Esophagus (tissue), 2 donors: ENCODE results near the gene DAPK2. TPM values are rescaled to one million over a fixed set of nuclear protein-coding genes. Genes with fewer than 3 reads are reported as not detected.

Experiments
- H3K27ac ChIP-seq, 2 donors: one replicate each; pipeline ENCODE4 v1.5.1; 2013; ENCODE audit warnings: low read depth in 2 of 2, mild to moderate bottlenecking in 2 of 2, inconsistent platforms in 1 of 2, low read length in 1 of 2, moderate library complexity in 1 of 2
- H3K27me3 ChIP-seq, 2 donors: one replicate each; pipeline ENCODE4 v1.6.1; 2013; ENCODE audit warnings: low read length in 2 of 2, control low read depth in 1 of 2, mild to moderate bottlenecking in 1 of 2; ENCODE audit not compliant: insufficient read depth in 2 of 2, control insufficient read depth in 1 of 2
- H3K36me3 ChIP-seq, 2 donors: one replicate each; pipeline ENCODE4 v1.6.1; 2013; ENCODE audit warnings: low read length in 1 of 2; ENCODE audit not compliant: control insufficient read depth in 2 of 2, insufficient read depth in 2 of 2
- H3K4me1 ChIP-seq, 2 donors: one replicate each; pipeline ENCODE4 v1.6.1; 2013; ENCODE audit warnings: low read length in 1 of 2; ENCODE audit not compliant: control insufficient read depth in 2 of 2, insufficient read depth in 2 of 2
- H3K4me3 ChIP-seq, 2 donors: one replicate each; pipeline ENCODE4 v1.5.1; 2013; ENCODE audit warnings: low read length in 2 of 2, mild to moderate bottlenecking in 2 of 2, low read depth in 1 of 2, moderate library complexity in 1 of 2
- H3K9me3 ChIP-seq, 2 donors: one replicate each; pipeline ENCODE4 v1.6.1; 2013; ENCODE audit warnings: mild to moderate bottlenecking in 2 of 2, low read depth in 1 of 2, low read length in 1 of 2, moderate library complexity in 1 of 2; ENCODE audit not compliant: control insufficient read depth in 2 of 2, insufficient read depth in 1 of 2
- WGBS, 2 donors: extraction: QIAGEN DNeasy Blood & Tissue Kit; methylation state at CpG; one replicate each; pipeline ENCODE4 v1.1.7; 2013; 5-methylcytosine and 5-hydroxymethylcytosine counted together
- polyA plus RNA-seq, 2 donors: library from polyadenylated mRNA; stranded (reverse); fragments of 200-250 nt; gene quantifications; one replicate each; pipeline ENCODE4 v1.2.3, GENCODE V29; 2013
- donor health status: healthy with polysubstance abuse.
- donor health status: Bipolar disorder and iron deficiency.

The DAPK2 gene
- polyA plus RNA-seq, 2 donors: 1.9 to 8.9 TPM

GRCh38 chr15:63994073-63994600, 52.1 kb downstream of the DAPK2 start:
- H3K4me3 ChIP-seq: no peak overlapping the region
- H3K36me3 ChIP-seq: no peaks in the 10 kb centered on the region
- H3K27ac ChIP-seq: no peak overlapping the region
- 52 to 56% methylated on average over 4 of the region's 4 CpGs for WGBS, 2 donors
- peaks cover 0 to 8% of the 10 kb centered on the region in 2 donors for H3K4me1 ChIP-seq
- no peaks in the 10 kb centered on the region for H3K27me3 ChIP-seq
- no peaks in the 10 kb centered on the region for H3K9me3 ChIP-seq

- H3K4me3 ChIP-seq: no peak overlapping the region
- WGBS, 2 donors: 71 to 74% methylated on average over 1 of the region's 1 CpG
- H3K4me1 ChIP-seq: peaks cover 0 to 4% of the 10 kb centered on the region in 2 donors
- no peaks in the 10 kb centered on the region for H3K36me3 ChIP-seq
- no peak overlapping the region for H3K27ac ChIP-seq
- no peaks in the 10 kb centered on the region for H3K27me3 ChIP-seq
- H3K9me3 ChIP-seq: no peaks in the 10 kb centered on the region
Measured at GRCh38 chr15:63992300-63992699, 54.0 kb downstream of the DAPK2 start.

GRCh38 chr15:63991706-63992105, 54.6 kb downstream of the DAPK2 start:
- H3K4me1 ChIP-seq: peaks cover 0 to 4% of the 10 kb centered on the region in 2 donors
- H3K4me3 ChIP-seq: no peak overlapping the region
- 69 to 79% methylated on average over 3 of the region's 3 CpGs for WGBS, 2 donors
- H3K36me3 ChIP-seq: no peaks in the 10 kb centered on the region
- H3K9me3 ChIP-seq: no peaks in the 10 kb centered on the region
- H3K27ac ChIP-seq: no peak overlapping the region
- no peaks in the 10 kb centered on the region for H3K27me3 ChIP-seq

- Histone ChIP-seq H3K9me3 (no peaks in the 10 kb centered on the region), H3K27me3 (no peaks in the 10 kb centered on the region), H3K4me3 (no peak overlapping the region), H3K27ac (no peak overlapping the region), H3K36me3 (no peaks in the 10 kb centered on the region), H3K4me1 (peaks cover 0 to 4% of the 10 kb centered on the region in 2 donors)
- 81 to 84% methylated on average over 8 of the region's 8 CpGs for WGBS, 2 donors
Measured at GRCh38 chr15:63990454-63990853, 55.8 kb downstream of the DAPK2 start.

- WGBS, 2 donors: 92 to 93% methylated on average over 4 of the region's 4 CpGs
Measured at GRCh38 chr15:63987796-63988378, 58.4 kb downstream of the DAPK2 start.

GRCh38 chr15:63986751-63987341, 59.4 kb downstream of the DAPK2 start:
- H3K36me3 ChIP-seq: no peaks in the 10 kb centered on the region
- no peaks in the 10 kb centered on the region for H3K27me3 ChIP-seq
- no peak overlapping the region for H3K27ac ChIP-seq
- peaks cover 0 to 4% of the 10 kb centered on the region in 2 donors for H3K4me1 ChIP-seq
- 82 to 85% methylated on average over 3 of the region's 3 CpGs for WGBS, 2 donors
- no peak overlapping the region for H3K4me3 ChIP-seq
- H3K9me3 ChIP-seq: no peaks in the 10 kb centered on the region

More at GRCh38 chr15:63987796-63988378, 58.4 kb downstream of the DAPK2 start:
- H3K36me3 ChIP-seq: no peaks in the 10 kb centered on the region
- H3K4me3 ChIP-seq: no peak overlapping the region
- H3K27ac ChIP-seq: no peak overlapping the region
- H3K9me3 ChIP-seq: no peaks in the 10 kb centered on the region
- H3K4me1 ChIP-seq: peaks cover 0 to 4% of the 10 kb centered on the region in 2 donors
- H3K27me3 ChIP-seq: no peaks in the 10 kb centered on the region

- Histone ChIP-seq H3K9me3 (no peaks in the 10 kb centered on the region), H3K27me3 (no peaks in the 10 kb centered on the region), H3K36me3 (no peaks in the 10 kb centered on the region), H3K27ac (no peak overlapping the region), H3K4me3 (no peak overlapping the region), H3K4me1 (peaks cover 0 to 4% of the 10 kb centered on the region in 2 donors)
- WGBS, 2 donors: 86 to 91% methylated on average over 6 of the region's 6 CpGs
Measured at GRCh38 chr15:63986185-63986680, 60.1 kb downstream of the DAPK2 start.

GRCh38 chr15:63985221-63986184, 60.8 kb downstream of the DAPK2 start:
- Histone ChIP-seq H3K4me3 (no peak overlapping the region), H3K9me3 (no peaks in the 10 kb centered on the region), H3K27me3 (no peaks in the 10 kb centered on the region), H3K4me1 (peaks cover 0 to 2% of the 10 kb centered on the region in 2 donors), H3K36me3 (no peaks in the 10 kb centered on the region), H3K27ac (peak overlapping the region in 1 of 2 donors; percentile 25)
- WGBS, 2 donors: 77 to 83% methylated on average over 17 of the region's 17 CpGs

GRCh38 chr15:63984331-63984730, 62.0 kb downstream of the DAPK2 start:
- H3K9me3 ChIP-seq: no peaks in the 10 kb centered on the region
- no peaks in the 10 kb centered on the region for H3K27me3 ChIP-seq
- H3K4me1 ChIP-seq: no peaks in the 10 kb centered on the region
- H3K4me3 ChIP-seq: no peak overlapping the region
- H3K36me3 ChIP-seq: peaks cover 0 to 2% of the 10 kb centered on the region in 2 donors
- 91 to 92% methylated on average over 3 of the region's 3 CpGs for WGBS, 2 donors
- no peak overlapping the region for H3K27ac ChIP-seq
